GM23338 (cell line): ENCODE measurements around the gene NTRK1.

Source experiments
- CREB1 ChIP-seq: fragments of 250-450 bp; sonication (Bioruptor Pico); IDR thresholded peaks from 2 replicates; pipeline ENCODE4 v1.5.0; 2020; ENCODE audit warnings: low read depth, mild to moderate bottlenecking, moderate library complexity
- EZH2 ChIP-seq: fragments of 200-600 bp; sonication (generic); IDR thresholded peaks from one replicate; pipeline ENCODE4 v1.8.0; 2017; ENCODE audit warnings: antibody characterized with exemption, mild to moderate bottlenecking, low read depth; ENCODE audit not compliant: unreplicated experiment
- EZH2phosphoT487 ChIP-seq: fragments of 200-600 bp; sonication (generic); IDR thresholded peaks from one replicate; pipeline ENCODE4 v1.8.1; 2018; ENCODE audit warnings: antibody characterized with exemption; ENCODE audit not compliant: unreplicated experiment
- JUNB ChIP-seq: IDR thresholded peaks from one replicate; pipeline ENCODE4 v1.6.1; 2016; ENCODE audit warnings: antibody characterized with exemption; ENCODE audit not compliant: unreplicated experiment
- NANOG ChIP-seq: IDR thresholded peaks from 2 replicates; pipeline ENCODE4 v1.6.1; 2016; ENCODE audit warnings: antibody characterized with exemption, borderline replicate concordance
- POLR2AphosphoS5 ChIP-seq: IDR thresholded peaks from 2 replicates; pipeline ENCODE4 v1.6.1; 2016; ENCODE audit warnings: antibody characterized with exemption, low read depth
- STAT1 ChIP-seq: IDR thresholded peaks from one replicate; pipeline ENCODE4 v1.6.1; 2016; ENCODE audit warnings: antibody characterized with exemption; ENCODE audit not compliant: unreplicated experiment
- ZNF114 ChIP-seq: fragments of 250-450 bp; sonication (Bioruptor Pico); IDR thresholded peaks from 2 replicates; pipeline ENCODE4 v1.5.0; 2020; ENCODE audit warnings: mild to moderate bottlenecking, moderate library complexity
- ZNF331 ChIP-seq: fragments of 250-450 bp; sonication (Bioruptor Pico); IDR thresholded peaks from 2 replicates; pipeline ENCODE4 v1.5.0; 2020; ENCODE audit warnings: low read depth, mild to moderate bottlenecking, moderate library complexity
- ZNF462 ChIP-seq: fragments of 250-450 bp; sonication (Bioruptor Pico); IDR thresholded peaks from 2 replicates; pipeline ENCODE4 v1.5.0; 2020; ENCODE audit warnings: mild to moderate bottlenecking, moderate library complexity
- TF ChIP-seq, protein P1 (sequence below), 2 experiments: fragments of 200-600 bp in 1 of 2; sonication (generic) in 1 of 2; conservative IDR thresholded peaks; 2 replicates each; pipeline versions ENCODE4 v1.5.1 to v1.6.1; 2016 to 2017; ENCODE audit warnings: antibody characterized with exemption in 2 of 2, low read depth in 2 of 2, mild to moderate bottlenecking in 2 of 2, moderate library complexity in 1 of 2
- TF ChIP-seq, protein P2 (sequence below): IDR thresholded peaks from 2 replicates; pipeline ENCODE4 v1.6.1; 2016; ENCODE audit warnings: antibody characterized with exemption
- TF ChIP-seq, protein P3 (sequence below): IDR thresholded peaks from one replicate; pipeline ENCODE4 v1.6.1; 2018; ENCODE audit warnings: antibody characterized with exemption; ENCODE audit not compliant: unreplicated experiment

GRCh38 chr1:156865865-156866248 lies 5.2 kb downstream of the NTRK1 start:
- TF ChIP-seq, protein P1, sequence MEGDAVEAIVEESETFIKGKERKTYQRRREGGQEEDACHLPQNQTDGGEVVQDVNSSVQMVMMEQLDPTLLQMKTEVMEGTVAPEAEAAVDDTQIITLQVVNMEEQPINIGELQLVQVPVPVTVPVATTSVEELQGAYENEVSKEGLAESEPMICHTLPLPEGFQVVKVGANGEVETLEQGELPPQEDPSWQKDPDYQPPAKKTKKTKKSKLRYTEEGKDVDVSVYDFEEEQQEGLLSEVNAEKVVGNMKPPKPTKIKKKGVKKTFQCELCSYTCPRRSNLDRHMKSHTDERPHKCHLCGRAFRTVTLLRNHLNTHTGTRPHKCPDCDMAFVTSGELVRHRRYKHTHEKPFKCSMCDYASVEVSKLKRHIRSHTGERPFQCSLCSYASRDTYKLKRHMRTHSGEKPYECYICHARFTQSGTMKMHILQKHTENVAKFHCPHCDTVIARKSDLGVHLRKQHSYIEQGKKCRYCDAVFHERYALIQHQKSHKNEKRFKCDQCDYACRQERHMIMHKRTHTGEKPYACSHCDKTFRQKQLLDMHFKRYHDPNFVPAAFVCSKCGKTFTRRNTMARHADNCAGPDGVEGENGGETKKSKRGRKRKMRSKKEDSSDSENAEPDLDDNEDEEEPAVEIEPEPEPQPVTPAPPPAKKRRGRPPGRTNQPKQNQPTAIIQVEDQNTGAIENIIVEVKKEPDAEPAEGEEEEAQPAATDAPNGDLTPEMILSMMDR (conservative IDR thresholded peaks at IDR 0.05; ENCODE audit: low read depth in 2 of 2): no peak
- TF ChIP-seq, protein P2, sequence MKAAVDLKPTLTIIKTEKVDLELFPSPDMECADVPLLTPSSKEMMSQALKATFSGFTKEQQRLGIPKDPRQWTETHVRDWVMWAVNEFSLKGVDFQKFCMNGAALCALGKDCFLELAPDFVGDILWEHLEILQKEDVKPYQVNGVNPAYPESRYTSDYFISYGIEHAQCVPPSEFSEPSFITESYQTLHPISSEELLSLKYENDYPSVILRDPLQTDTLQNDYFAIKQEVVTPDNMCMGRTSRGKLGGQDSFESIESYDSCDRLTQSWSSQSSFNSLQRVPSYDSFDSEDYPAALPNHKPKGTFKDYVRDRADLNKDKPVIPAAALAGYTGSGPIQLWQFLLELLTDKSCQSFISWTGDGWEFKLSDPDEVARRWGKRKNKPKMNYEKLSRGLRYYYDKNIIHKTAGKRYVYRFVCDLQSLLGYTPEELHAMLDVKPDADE: no peak
- TF ChIP-seq CREB1 (CRISPR knock-in tag) (no peak), EZH2 (no peak), EZH2phosphoT487 (no peak), ZNF462 (CRISPR knock-in tag) (no peak), ZNF114 (no peak), ZNF331 (CRISPR knock-in tag) (no peak), POLR2AphosphoS5 (no peak), JUNB (no peak), NANOG (no peak), STAT1 (no peak)
- TF ChIP-seq, protein P3, sequence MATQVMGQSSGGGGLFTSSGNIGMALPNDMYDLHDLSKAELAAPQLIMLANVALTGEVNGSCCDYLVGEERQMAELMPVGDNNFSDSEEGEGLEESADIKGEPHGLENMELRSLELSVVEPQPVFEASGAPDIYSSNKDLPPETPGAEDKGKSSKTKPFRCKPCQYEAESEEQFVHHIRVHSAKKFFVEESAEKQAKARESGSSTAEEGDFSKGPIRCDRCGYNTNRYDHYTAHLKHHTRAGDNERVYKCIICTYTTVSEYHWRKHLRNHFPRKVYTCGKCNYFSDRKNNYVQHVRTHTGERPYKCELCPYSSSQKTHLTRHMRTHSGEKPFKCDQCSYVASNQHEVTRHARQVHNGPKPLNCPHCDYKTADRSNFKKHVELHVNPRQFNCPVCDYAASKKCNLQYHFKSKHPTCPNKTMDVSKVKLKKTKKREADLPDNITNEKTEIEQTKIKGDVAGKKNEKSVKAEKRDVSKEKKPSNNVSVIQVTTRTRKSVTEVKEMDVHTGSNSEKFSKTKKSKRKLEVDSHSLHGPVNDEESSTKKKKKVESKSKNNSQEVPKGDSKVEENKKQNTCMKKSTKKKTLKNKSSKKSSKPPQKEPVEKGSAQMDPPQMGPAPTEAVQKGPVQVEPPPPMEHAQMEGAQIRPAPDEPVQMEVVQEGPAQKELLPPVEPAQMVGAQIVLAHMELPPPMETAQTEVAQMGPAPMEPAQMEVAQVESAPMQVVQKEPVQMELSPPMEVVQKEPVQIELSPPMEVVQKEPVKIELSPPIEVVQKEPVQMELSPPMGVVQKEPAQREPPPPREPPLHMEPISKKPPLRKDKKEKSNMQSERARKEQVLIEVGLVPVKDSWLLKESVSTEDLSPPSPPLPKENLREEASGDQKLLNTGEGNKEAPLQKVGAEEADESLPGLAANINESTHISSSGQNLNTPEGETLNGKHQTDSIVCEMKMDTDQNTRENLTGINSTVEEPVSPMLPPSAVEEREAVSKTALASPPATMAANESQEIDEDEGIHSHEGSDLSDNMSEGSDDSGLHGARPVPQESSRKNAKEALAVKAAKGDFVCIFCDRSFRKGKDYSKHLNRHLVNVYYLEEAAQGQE: no peak
